Activated naive CD4-positive, alpha-beta T cell treated with anti-CD3 and anti-CD28 coated beads, Interleukin-2, amount 10 ng/mL, durations not matched to agents 7 days and 5 days (primary cell): Measurements from ENCODE around the gene PPP1R13B.
A peak's percentile ranks its signal among the peaks of the same experiment; 100 is the strongest.

Source experiments
- CTCF ChIA-PET: fragments of 350-600 bp; sonication (Branson Sonifier 250); formaldehyde crosslinking; loops from one replicate; lab custom pipeline; 2021; ENCODE audit warnings: antibody characterized with exemption; lab: Charles Lee
- DNase-seq: peaks from one replicate; pipeline ENCODE4 v3.0.0-alpha.2; 2020
- H3K27ac Mint-ChIP-seq: one replicate; pipeline ENCODE4 v1.8.0; 2021; ENCODE audit warnings: mild to moderate bottlenecking, moderate library complexity, mixed read lengths
- H3K27me3 Mint-ChIP-seq: one replicate; pipeline ENCODE4 v1.8.0; 2021; ENCODE audit warnings: mild to moderate bottlenecking, mixed read lengths
- H3K36me3 Mint-ChIP-seq: one replicate; pipeline ENCODE4 v1.8.0; 2021; ENCODE audit warnings: mixed read lengths
- H3K4me1 Mint-ChIP-seq: one replicate; pipeline ENCODE4 v1.8.0; 2021; ENCODE audit warnings: mixed read lengths
- H3K4me3 Mint-ChIP-seq: one replicate; pipeline ENCODE4 v1.8.0; 2021; ENCODE audit warnings: mild to moderate bottlenecking, moderate library complexity, mixed read lengths
- H3K9me3 Mint-ChIP-seq: one replicate; pipeline ENCODE4 v1.8.0; 2021; ENCODE audit warnings: mixed read lengths

Gene PPP1R13B

GRCh38 chr14:103739793-103740501 lies 107.4 kb downstream of the PPP1R13B start:
- peak overlapping the region; percentile 24 for H3K27ac Mint-ChIP-seq
- CTCF ChIA-PET: no interaction called here
- no peak overlapping the region for H3K4me3 Mint-ChIP-seq
- no peaks in the 10 kb centered on the region for H3K27me3 Mint-ChIP-seq
- peak; percentile 17 for DNase-seq
- no peaks in the 10 kb centered on the region for H3K36me3 Mint-ChIP-seq
- H3K4me1 Mint-ChIP-seq: no peaks in the 10 kb centered on the region
- H3K9me3 Mint-ChIP-seq: no peaks in the 10 kb centered on the region

DNA sequence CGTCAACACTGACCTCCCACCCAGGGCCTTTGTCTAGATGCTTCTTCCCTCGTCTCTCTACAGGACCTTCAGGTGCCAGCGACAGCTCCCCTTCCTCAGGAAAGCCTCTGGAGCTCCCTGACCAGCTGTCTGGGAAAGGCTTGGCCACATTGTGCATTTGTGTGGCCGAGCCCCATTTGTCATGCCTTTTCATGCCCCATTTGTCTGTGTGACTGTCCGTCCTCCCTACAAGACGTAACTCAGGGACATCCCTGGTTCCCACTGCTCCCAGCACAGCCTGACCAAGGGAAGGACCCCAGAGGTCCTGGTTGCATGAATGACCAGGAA lies 107.9 kb downstream of the PPP1R13B start:
- CTCF ChIA-PET: no interaction called here
- no peaks in the 10 kb centered on the region for H3K27me3 Mint-ChIP-seq
- no peaks in the 10 kb centered on the region for H3K4me1 Mint-ChIP-seq
- no peaks in the 10 kb centered on the region for H3K36me3 Mint-ChIP-seq
- H3K4me3 Mint-ChIP-seq: no peak overlapping the region
- no peak for DNase-seq
- no peak overlapping the region for H3K27ac Mint-ChIP-seq
- H3K9me3 Mint-ChIP-seq: no peaks in the 10 kb centered on the region

DNA sequence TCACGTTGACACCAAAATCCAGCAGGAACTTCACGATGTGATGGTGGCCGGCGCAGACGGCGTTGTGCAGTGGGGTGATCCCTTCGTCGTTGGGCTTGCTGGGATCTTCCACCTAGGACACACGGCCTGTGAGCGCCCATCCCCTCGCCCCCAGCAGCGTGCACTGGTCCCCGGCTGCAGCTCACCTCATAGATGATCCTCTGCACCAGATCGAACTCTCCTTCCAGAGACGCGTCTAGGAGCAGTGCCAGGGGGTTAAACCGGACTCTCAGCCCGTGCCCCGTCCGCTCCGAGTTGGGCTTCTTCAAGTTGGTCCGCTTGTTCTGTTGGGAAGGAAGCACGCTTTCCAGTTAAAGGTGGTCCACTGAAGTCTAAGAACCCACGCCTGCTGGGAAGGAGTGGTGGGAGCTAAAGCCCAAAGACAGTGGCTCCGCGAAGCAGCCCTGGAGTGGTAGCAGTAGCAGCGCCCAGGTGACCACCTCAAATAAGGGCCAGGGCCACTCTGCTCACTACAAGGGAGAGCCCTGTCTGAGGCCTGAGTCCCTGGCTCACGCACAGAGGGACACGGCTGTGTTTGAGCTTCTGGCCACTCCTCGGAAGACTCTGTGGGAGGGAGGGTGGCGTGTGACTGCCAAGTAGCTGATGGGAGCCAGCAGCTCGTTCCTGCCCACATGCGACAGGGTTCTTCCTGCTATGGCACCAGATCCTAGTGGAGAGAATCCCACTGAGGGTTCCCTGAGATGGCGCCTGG lies 108.5 kb downstream of the PPP1R13B start:
- peak; percentile 11 for DNase-seq
- no peak overlapping the region for H3K27ac Mint-ChIP-seq
- no peak overlapping the region for H3K4me3 Mint-ChIP-seq
- H3K27me3 Mint-ChIP-seq: no peaks in the 10 kb centered on the region
- CTCF ChIA-PET: no interaction called here
- H3K36me3 Mint-ChIP-seq: no peaks in the 10 kb centered on the region
- H3K9me3 Mint-ChIP-seq: no peaks in the 10 kb centered on the region
- no peaks in the 10 kb centered on the region for H3K4me1 Mint-ChIP-seq

DNA sequence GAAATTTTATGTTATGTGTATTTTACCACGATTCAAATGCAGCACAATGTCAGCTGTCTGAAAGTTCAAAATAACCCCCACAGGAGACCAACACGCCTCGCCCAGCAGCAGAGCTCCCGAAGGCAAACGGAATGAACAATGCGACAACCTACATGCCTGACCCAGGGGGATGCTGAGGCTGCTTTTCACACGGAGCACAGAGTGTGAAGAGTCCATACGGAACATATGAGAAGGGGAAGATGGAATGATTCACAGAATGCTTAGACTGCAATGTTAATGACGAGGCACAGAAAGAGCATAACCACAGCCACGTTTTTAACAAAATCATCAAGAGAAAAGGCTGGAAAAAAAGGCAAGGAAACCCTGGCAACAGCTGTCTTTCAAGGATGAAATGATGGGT lies 109.2 kb downstream of the PPP1R13B start:
- Mint-ChIP-seq H3K27ac (no peak overlapping the region), H3K4me1 (no peaks in the 10 kb centered on the region), H3K9me3 (no peaks in the 10 kb centered on the region), H3K4me3 (no peak overlapping the region), H3K27me3 (no peaks in the 10 kb centered on the region), H3K36me3 (peaks cover 1% of the 10 kb centered on the region)
- CTCF ChIA-PET: no interaction called here
- DNase-seq: peak; percentile 5

GRCh38 chr14:103737432-103738045 lies 109.8 kb downstream of the PPP1R13B start:
- CTCF ChIA-PET: no interaction called here
- Mint-ChIP-seq H3K9me3 (no peaks in the 10 kb centered on the region), H3K27me3 (no peaks in the 10 kb centered on the region), H3K4me1 (no peaks in the 10 kb centered on the region), H3K27ac (no peak overlapping the region), H3K36me3 (peaks cover 5% of the 10 kb centered on the region), H3K4me3 (no peak overlapping the region)
- DNase-seq: peak; percentile 13

DNA sequence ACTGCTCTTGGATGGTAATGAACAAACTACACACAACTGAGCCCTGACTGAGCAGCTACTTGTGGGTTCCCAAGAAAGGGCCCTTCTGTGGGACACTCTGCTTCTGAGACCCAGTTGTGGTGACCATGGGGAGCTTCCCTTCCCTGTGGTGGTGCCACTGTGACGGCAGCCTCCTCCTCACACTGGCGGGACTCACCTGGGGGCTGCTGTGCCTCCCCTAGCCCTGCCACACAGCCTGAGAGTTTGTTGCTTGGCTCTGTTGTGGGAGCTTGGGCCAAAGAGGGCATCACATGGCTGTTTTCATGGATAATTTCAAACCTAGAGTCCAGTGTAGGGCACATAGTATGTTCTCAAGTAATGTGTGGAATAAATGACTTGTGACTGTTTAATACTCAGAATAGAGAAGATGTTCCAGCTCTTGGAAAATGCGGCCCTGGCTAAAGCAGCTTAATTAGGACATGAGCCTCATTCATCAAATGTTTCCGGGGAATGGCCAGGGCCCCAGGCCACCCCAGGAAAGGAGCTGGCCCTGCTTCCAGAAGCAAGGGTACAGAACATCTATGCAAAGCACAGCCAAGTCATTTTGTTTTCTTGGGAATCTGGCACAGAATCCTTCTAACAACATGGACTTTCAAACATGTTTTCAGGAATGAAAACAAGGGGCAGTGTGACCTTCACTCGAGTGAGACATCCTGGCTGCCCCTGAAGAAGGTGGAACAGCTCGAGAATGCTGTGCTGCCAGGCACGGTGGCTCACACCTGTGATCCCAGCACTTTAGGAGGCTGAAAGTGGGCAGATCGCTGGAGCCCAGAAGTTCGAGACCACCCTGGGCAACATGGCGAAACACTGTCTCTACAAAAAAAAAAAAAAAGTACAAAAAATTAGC lies 110.6 kb downstream of the PPP1R13B start:
- DNase-seq: no peak
- no peaks in the 10 kb centered on the region for H3K9me3 Mint-ChIP-seq
- peaks cover 5% of the 10 kb centered on the region for H3K36me3 Mint-ChIP-seq
- CTCF ChIA-PET: no interaction called here
- H3K4me1 Mint-ChIP-seq: no peaks in the 10 kb centered on the region
- H3K27me3 Mint-ChIP-seq: no peaks in the 10 kb centered on the region
- no peak overlapping the region for H3K4me3 Mint-ChIP-seq
- no peak overlapping the region for H3K27ac Mint-ChIP-seq

- CTCF ChIA-PET: interaction anchor here (1.4 kb wide), 1 partner anchor 174 kb away, joined by 3 read pairs; no protein-coding TSS in a partner anchor
- no peak for DNase-seq
- no peak overlapping the region for H3K4me3 Mint-ChIP-seq
Observed at GRCh38 chr14:103735815-103736545, 111.4 kb downstream of the PPP1R13B start.

DNA sequence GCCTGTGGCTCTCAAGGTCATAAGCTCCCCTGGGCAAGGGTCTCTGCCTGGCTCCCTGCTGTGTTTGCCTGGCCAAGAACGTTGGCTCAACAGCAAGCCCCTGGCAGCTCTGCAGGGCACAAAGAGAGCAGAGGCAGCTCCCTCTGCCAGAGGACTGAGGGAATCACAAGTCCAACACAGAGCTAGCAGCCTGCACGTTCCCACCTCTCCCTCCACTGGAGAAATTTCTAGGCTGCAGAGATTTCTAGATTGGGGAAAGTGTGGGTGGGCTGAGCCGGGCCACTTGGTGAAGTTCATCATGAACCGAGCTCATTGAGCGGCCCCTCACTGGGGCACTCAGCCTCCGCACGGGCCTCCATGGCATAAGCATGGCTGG lies 111.9 kb downstream of the PPP1R13B start:
- CTCF ChIA-PET: interaction anchor here (1.4 kb wide), 1 partner anchor 175 kb away, joined by 3 read pairs; no protein-coding TSS in a partner anchor
- Mint-ChIP-seq H3K36me3 (peaks cover 5% of the 10 kb centered on the region), H3K27ac (no peak overlapping the region), H3K27me3 (no peaks in the 10 kb centered on the region), H3K4me1 (no peaks in the 10 kb centered on the region), H3K9me3 (no peaks in the 10 kb centered on the region), H3K4me3 (no peak overlapping the region)
- DNase-seq: no peak

More at GRCh38 chr14:103735815-103736545, 111.4 kb downstream of the PPP1R13B start:
- H3K36me3 Mint-ChIP-seq: peaks cover 5% of the 10 kb centered on the region
- no peaks in the 10 kb centered on the region for H3K27me3 Mint-ChIP-seq
- no peak overlapping the region for H3K27ac Mint-ChIP-seq
- H3K9me3 Mint-ChIP-seq: no peaks in the 10 kb centered on the region
- H3K4me1 Mint-ChIP-seq: no peaks in the 10 kb centered on the region

GRCh38 chr14:103735022-103735421 lies 112.4 kb downstream of the PPP1R13B start:
- no peak for DNase-seq
- Mint-ChIP-seq H3K4me1 (no peaks in the 10 kb centered on the region), H3K9me3 (no peaks in the 10 kb centered on the region), H3K27me3 (no peaks in the 10 kb centered on the region), H3K27ac (no peak overlapping the region), H3K4me3 (no peak overlapping the region), H3K36me3 (peaks cover 5% of the 10 kb centered on the region)
- CTCF ChIA-PET: interaction anchor here (1.4 kb wide), 1 partner anchor 175 kb away, joined by 3 read pairs; no protein-coding TSS in a partner anchor

DNA sequence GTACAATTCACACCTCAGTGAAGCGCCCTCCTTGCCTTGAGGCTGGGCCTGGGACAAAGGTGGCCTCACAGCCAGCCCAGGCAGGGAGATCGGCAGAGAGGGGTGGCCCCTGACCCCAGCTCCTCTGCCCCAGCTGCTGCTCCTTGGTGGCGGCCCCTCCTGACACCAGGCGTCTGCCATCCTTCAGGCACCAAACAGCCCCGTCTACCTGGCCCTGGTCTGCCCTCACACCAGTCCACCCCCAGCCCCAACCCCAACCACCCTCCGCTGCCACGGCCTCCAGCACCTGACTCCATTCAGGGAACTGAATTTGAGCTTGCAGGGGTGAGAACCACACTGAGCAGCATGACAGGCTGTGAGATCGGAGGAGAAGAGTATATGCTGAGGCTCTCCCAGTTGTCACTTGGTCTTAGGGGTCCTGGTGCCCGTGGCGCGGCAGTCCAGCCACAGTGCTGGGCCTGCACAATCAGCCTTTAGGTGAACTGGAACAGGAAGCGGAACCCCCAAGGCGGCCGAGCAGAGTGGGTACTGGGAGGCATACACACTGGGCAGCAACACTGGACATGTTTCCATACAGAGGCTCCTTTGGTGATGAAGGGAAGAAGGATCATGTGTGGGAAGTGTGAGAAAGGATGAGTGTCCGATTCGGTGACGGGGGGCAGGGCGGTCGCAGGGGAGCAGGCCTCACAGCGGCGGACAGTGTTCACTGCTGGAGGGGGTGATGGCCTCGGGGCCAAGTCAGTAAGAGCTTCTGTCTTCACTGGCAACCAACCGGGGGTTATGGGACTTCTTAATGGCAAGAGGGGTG lies 113.1 kb downstream of the PPP1R13B start:
- CTCF ChIA-PET: interaction anchor here (1.4 kb wide), 1 partner anchor 176 kb away, joined by 3 read pairs; no protein-coding TSS in a partner anchor
- Mint-ChIP-seq H3K27ac (no peak overlapping the region), H3K9me3 (no peaks in the 10 kb centered on the region), H3K27me3 (no peaks in the 10 kb centered on the region), H3K4me3 (no peak overlapping the region), H3K36me3 (peaks cover 6% of the 10 kb centered on the region), H3K4me1 (no peaks in the 10 kb centered on the region)
- no peak for DNase-seq

DNA sequence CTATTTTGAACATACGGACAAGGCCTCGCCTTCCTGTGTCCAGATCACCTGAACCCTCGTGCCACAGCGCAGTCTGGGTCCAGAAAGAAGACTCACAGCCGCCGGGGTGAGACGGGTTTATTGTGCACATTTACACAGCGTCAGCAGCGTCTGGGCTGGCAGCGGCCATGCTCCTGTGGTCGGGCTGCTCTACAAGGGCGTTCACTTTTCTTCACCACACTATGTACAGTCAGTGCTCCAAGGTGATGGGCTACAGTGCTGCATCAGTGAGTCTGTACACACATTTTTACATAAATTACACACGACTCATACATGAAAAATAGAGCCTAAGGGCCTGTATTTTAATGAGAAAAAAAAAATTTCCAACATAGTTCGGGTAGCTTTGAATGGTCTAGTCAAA lies 113.7 kb downstream of the PPP1R13B start:
- H3K4me1 Mint-ChIP-seq: no peaks in the 10 kb centered on the region
- DNase-seq: no peak
- H3K36me3 Mint-ChIP-seq: peaks cover 6% of the 10 kb centered on the region
- CTCF ChIA-PET: no interaction called here
- no peaks in the 10 kb centered on the region for H3K9me3 Mint-ChIP-seq
- no peak overlapping the region for H3K4me3 Mint-ChIP-seq
- H3K27ac Mint-ChIP-seq: no peak overlapping the region
- no peaks in the 10 kb centered on the region for H3K27me3 Mint-ChIP-seq

DNA sequence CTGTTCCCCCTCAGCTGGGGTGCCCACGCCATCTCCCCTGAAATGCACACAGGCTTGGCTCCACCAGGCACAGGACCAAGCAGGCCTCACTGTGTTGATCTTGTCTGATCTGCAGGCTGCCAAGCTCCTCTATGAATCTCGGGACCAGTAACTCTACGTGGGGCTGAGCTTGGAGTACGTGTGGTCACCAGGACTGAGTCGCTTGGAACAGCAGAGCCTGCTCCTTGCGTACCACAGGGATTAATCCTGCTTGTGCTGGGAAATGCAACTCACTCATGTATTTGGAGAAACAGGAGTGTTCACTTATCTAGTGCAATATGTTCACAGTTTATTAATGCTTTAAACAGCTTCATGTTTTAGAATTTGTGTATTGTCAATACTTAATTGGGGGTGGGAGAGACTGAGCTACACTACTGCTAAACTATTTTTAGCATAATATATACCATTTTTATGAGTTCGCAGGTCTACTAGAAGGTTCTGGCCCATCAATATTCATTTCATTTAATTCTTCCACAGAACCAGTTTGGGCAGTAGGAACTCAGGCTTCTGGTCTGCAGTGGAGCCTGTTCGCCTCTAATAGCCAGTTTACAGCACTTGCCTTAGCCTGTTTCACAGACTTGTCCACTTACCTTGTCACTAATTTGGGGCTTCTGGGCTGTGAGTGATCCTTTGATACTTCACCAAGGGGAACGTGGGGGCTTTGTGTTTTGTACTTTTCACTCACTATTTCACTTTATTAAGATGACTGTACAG lies 114.3 kb downstream of the PPP1R13B start:
- CTCF ChIA-PET: interaction anchor here (0.9 kb wide), 1 partner anchor 73 kb away, joined by 3 read pairs; no protein-coding TSS in a partner anchor

More for the DNA sequence above, 114.3 kb downstream of the PPP1R13B start:
- H3K9me3 Mint-ChIP-seq: no peaks in the 10 kb centered on the region
- H3K27me3 Mint-ChIP-seq: no peaks in the 10 kb centered on the region
- no peak for DNase-seq
- H3K27ac Mint-ChIP-seq: no peak overlapping the region
- H3K4me1 Mint-ChIP-seq: no peaks in the 10 kb centered on the region
- H3K36me3 Mint-ChIP-seq: peaks cover 6% of the 10 kb centered on the region
- no peak overlapping the region for H3K4me3 Mint-ChIP-seq
